Keratinocyte (primary cell): Measurements from ENCODE around the gene PTPN2.

Experiments
- EZH2 ChIP-seq: IDR thresholded peaks from one replicate; pipeline ENCODE4 v1.6.1; 2012; ENCODE audit warnings: inconsistent platforms, mild to moderate bottlenecking, low read length, moderate library complexity
- TF ChIP-seq, protein P1 (sequence below), 3 experiments: IDR thresholded peaks in 1 of 3; conservative IDR thresholded peaks in 1 of 3; optimal IDR thresholded peaks in 1 of 3; 2 replicates in 2 of 3; 3 replicates in 1 of 3; pipeline versions ENCODE3 to v1.5.1; 2011; ENCODE audit warnings: low read length in 3 of 3, mild to moderate bottlenecking in 3 of 3, moderate library complexity in 2 of 3, control low read depth in 1 of 3, inconsistent platforms in 1 of 3; ENCODE audit not compliant: insufficient read depth in 2 of 3; ENCODE audit errors: extremely low read depth in 1 of 3

DNA sequence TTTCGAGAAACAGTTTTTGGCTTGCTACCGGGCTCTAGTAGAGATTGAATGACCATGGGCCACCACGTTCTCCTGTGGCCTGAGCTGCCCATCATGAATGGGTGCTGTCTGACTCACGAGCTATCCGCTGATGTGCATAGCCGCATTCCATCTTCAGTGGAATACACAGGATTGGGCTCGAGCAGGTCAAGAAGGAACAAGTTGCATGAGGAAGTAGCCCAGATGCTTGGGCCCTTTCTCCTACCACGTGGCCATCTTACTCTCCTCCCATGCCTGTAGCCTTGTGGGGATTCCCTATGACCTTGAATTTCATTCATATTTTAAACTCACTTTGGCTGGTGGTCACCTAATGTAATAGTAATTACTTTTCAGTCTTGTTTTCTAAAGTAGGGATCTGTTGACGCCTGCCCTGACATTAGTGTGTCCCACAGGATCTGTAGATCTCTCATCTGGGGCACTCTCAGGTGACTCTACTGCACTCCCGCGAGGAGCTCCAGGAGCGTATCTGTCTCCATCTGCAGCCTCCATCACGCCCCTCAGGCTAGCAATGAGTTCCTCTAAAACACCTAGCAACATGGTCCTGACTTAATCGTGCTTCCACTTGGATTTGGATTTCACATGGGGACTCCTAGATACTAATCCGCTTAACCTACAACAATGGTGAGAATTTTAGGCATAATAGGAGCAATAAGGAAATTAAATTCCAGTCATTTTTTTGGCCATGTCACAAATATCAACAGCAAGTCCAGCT is 113.4 kb downstream of the PTPN2 start:
- TF ChIP-seq, protein P1, sequence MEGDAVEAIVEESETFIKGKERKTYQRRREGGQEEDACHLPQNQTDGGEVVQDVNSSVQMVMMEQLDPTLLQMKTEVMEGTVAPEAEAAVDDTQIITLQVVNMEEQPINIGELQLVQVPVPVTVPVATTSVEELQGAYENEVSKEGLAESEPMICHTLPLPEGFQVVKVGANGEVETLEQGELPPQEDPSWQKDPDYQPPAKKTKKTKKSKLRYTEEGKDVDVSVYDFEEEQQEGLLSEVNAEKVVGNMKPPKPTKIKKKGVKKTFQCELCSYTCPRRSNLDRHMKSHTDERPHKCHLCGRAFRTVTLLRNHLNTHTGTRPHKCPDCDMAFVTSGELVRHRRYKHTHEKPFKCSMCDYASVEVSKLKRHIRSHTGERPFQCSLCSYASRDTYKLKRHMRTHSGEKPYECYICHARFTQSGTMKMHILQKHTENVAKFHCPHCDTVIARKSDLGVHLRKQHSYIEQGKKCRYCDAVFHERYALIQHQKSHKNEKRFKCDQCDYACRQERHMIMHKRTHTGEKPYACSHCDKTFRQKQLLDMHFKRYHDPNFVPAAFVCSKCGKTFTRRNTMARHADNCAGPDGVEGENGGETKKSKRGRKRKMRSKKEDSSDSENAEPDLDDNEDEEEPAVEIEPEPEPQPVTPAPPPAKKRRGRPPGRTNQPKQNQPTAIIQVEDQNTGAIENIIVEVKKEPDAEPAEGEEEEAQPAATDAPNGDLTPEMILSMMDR (optimal IDR thresholded peaks at IDR 0.05 in 1 of 3, IDR thresholded peaks at IDR 0.05 in 1 of 3, conservative IDR thresholded peaks at IDR 0.05 in 1 of 3; ENCODE audit: extremely low read depth in 1 of 3, insufficient read depth in 2 of 3, low read length in 3 of 3) = no peak
- no peak for TF ChIP-seq EZH2
